Measurements from ENCODE around the gene CRYAA.
"Not testable (repeated sequence)": the region's sequence is repeated elsewhere in the genome, so short reads cannot be mapped to it uniquely, and the experiment has no call there.

DNA sequence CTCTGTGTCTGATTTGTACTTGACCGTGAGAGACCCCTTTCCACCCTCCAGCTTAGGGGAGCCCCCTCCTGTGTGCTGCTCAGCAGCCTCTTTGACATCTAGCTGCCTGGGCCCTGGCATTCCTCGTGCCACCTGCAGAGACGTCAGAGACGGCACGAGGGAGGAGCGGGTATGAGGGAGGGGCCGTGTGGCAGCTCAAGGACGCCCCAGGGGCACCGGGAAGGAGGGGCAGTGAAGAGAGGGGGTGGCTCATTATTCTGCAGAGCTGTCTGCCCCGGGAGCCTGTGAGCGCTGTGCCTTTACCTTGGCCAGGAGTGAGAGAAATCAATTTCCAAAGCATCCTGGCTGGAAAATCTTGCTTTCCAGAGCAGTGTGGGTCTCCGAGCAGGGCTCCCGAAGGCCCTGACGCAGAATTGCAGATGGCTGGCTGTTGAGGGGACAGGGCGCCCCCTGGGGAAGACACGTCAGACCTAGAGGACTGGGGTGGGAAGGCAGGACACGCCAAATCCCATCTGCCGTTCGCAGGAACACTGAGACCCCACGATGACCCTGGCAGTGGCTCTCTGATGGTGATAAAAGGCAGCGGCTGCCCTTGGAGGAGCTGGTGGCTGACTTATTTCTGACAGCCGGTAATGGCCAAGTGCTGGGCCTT, 9.5 kb downstream of the CRYAA start:
- TF ChIP-seq, protein P1, sequence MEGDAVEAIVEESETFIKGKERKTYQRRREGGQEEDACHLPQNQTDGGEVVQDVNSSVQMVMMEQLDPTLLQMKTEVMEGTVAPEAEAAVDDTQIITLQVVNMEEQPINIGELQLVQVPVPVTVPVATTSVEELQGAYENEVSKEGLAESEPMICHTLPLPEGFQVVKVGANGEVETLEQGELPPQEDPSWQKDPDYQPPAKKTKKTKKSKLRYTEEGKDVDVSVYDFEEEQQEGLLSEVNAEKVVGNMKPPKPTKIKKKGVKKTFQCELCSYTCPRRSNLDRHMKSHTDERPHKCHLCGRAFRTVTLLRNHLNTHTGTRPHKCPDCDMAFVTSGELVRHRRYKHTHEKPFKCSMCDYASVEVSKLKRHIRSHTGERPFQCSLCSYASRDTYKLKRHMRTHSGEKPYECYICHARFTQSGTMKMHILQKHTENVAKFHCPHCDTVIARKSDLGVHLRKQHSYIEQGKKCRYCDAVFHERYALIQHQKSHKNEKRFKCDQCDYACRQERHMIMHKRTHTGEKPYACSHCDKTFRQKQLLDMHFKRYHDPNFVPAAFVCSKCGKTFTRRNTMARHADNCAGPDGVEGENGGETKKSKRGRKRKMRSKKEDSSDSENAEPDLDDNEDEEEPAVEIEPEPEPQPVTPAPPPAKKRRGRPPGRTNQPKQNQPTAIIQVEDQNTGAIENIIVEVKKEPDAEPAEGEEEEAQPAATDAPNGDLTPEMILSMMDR (IDR thresholded peaks at IDR 0.05; ENCODE audit: low read depth, low read length), result not testable (repeated sequence)
- TF ChIP-seq EZH2phosphoT487 (IDR thresholded peaks at IDR 0.05; ENCODE audit: low read depth), result not testable (repeated sequence)

Measured in OCI-LY3 (cell line).